Measurements from ENCODE around the gene KCNJ15.
A peak's percentile ranks its signal among the peaks of the same experiment; 100 is the strongest.

The KCNJ15 gene

GRCh38 chr21:38267991-38268863 is 11.4 kb downstream of the KCNJ15 start:
- Mint-ChIP-seq H3K27ac (peak overlapping the region; percentile 71), H3K4me3 (no peak overlapping the region), H3K36me3 (ENCODE audit: low read depth) (no peaks in the 10 kb centered on the region), H3K4me1 (ENCODE audit: low read depth) (peaks cover 65% of the 10 kb centered on the region), H3K9me3 (no peaks in the 10 kb centered on the region), H3K27me3 (no peaks in the 10 kb centered on the region)
- intact Hi-C loops (cut with micrococcal nuclease): no loop called here

GRCh38 chr21:38268864-38269575 is 12.2 kb downstream of the KCNJ15 start:
- Mint-ChIP-seq H3K4me3 (no peak overlapping the region), H3K36me3 (ENCODE audit: low read depth) (no peaks in the 10 kb centered on the region), H3K4me1 (ENCODE audit: low read depth) (peaks cover 68% of the 10 kb centered on the region), H3K27ac (peak overlapping the region; percentile 71), H3K9me3 (peaks cover 1% of the 10 kb centered on the region), H3K27me3 (no peaks in the 10 kb centered on the region)
- intact Hi-C loops (cut with micrococcal nuclease): no loop called here

GRCh38 chr21:38269576-38269936 is 12.8 kb downstream of the KCNJ15 start:
- peaks cover 1% of the 10 kb centered on the region for H3K36me3 Mint-ChIP-seq (ENCODE audit: low read depth)
- H3K27ac Mint-ChIP-seq: peak overlapping the region; percentile 71
- peaks cover 68% of the 10 kb centered on the region for H3K4me1 Mint-ChIP-seq (ENCODE audit: low read depth)
- no peaks in the 10 kb centered on the region for H3K27me3 Mint-ChIP-seq
- H3K9me3 Mint-ChIP-seq: peaks cover 6% of the 10 kb centered on the region
- intact Hi-C loops (cut with micrococcal nuclease): no loop called here
- H3K4me3 Mint-ChIP-seq: no peak overlapping the region

- H3K36me3 Mint-ChIP-seq (ENCODE audit: low read depth): peaks cover 13% of the 10 kb centered on the region
- H3K4me1 Mint-ChIP-seq (ENCODE audit: low read depth): peaks cover 62% of the 10 kb centered on the region
- intact Hi-C loops (cut with micrococcal nuclease): no loop called here
- peaks cover 16% of the 10 kb centered on the region for H3K9me3 Mint-ChIP-seq
- H3K27ac Mint-ChIP-seq: no peak overlapping the region
- no peaks in the 10 kb centered on the region for H3K27me3 Mint-ChIP-seq
- no peak overlapping the region for H3K4me3 Mint-ChIP-seq
Observed at GRCh38 chr21:38272215-38272614, 15.4 kb downstream of the KCNJ15 start.

GRCh38 chr21:38273745-38274542 is 17.2 kb downstream of the KCNJ15 start:
- peaks cover 64% of the 10 kb centered on the region for H3K4me1 Mint-ChIP-seq (ENCODE audit: low read depth)
- peak overlapping the region; percentile 45 for H3K27ac Mint-ChIP-seq
- intact Hi-C loops (cut with micrococcal nuclease): no loop called here
- peaks cover 22% of the 10 kb centered on the region for H3K9me3 Mint-ChIP-seq
- H3K27me3 Mint-ChIP-seq: no peaks in the 10 kb centered on the region
- peaks cover 13% of the 10 kb centered on the region for H3K36me3 Mint-ChIP-seq (ENCODE audit: low read depth)
- H3K4me3 Mint-ChIP-seq: no peak overlapping the region

- no peaks in the 10 kb centered on the region for H3K27me3 Mint-ChIP-seq
- peaks cover 61% of the 10 kb centered on the region for H3K4me1 Mint-ChIP-seq (ENCODE audit: low read depth)
- peaks cover 24% of the 10 kb centered on the region for H3K9me3 Mint-ChIP-seq
- H3K27ac Mint-ChIP-seq: peak overlapping the region; percentile 70
- peaks cover 13% of the 10 kb centered on the region for H3K36me3 Mint-ChIP-seq (ENCODE audit: low read depth)
- no peak overlapping the region for H3K4me3 Mint-ChIP-seq
- intact Hi-C loops (cut with micrococcal nuclease): loop anchor here (2.0 kb wide), 1 partner anchor 13 kb away; no protein-coding TSS in a partner anchor
Observed at GRCh38 chr21:38277501-38278131, 20.8 kb downstream of the KCNJ15 start.

- H3K4me1 Mint-ChIP-seq (ENCODE audit: low read depth): peaks cover 71% of the 10 kb centered on the region
- no peak overlapping the region for H3K4me3 Mint-ChIP-seq
- no peak overlapping the region for H3K27ac Mint-ChIP-seq
- H3K9me3 Mint-ChIP-seq: peaks cover 8% of the 10 kb centered on the region
- intact Hi-C loops (cut with micrococcal nuclease): no loop called here
- H3K36me3 Mint-ChIP-seq (ENCODE audit: low read depth): peaks cover 3% of the 10 kb centered on the region
- H3K27me3 Mint-ChIP-seq: peaks cover 1% of the 10 kb centered on the region
Observed at GRCh38 chr21:38280454-38280853, 23.7 kb downstream of the KCNJ15 start.

- Mint-ChIP-seq H3K9me3 (peaks cover 8% of the 10 kb centered on the region), H3K36me3 (ENCODE audit: low read depth) (no peaks in the 10 kb centered on the region), H3K4me1 (ENCODE audit: low read depth) (peaks cover 75% of the 10 kb centered on the region), H3K27ac (no peak overlapping the region), H3K4me3 (no peak overlapping the region), H3K27me3 (peaks cover 1% of the 10 kb centered on the region)
- intact Hi-C loops (cut with micrococcal nuclease): no loop called here
Observed at GRCh38 chr21:38280867-38281266, 24.1 kb downstream of the KCNJ15 start.

- H3K27ac Mint-ChIP-seq: peak overlapping the region; percentile 43
Observed at GRCh38 chr21:38282921-38283320, 26.1 kb downstream of the KCNJ15 start.

GRCh38 chr21:38284216-38284615 is 27.4 kb downstream of the KCNJ15 start:
- no peak overlapping the region for H3K4me3 Mint-ChIP-seq
- no peaks in the 10 kb centered on the region for H3K9me3 Mint-ChIP-seq
- H3K36me3 Mint-ChIP-seq (ENCODE audit: low read depth): no peaks in the 10 kb centered on the region
- H3K27me3 Mint-ChIP-seq: peaks cover 1% of the 10 kb centered on the region
- H3K27ac Mint-ChIP-seq: peak overlapping the region; percentile 43
- H3K4me1 Mint-ChIP-seq (ENCODE audit: low read depth): peaks cover 71% of the 10 kb centered on the region
- intact Hi-C loops (cut with micrococcal nuclease): no loop called here

More at GRCh38 chr21:38282921-38283320, 26.1 kb downstream of the KCNJ15 start:
- intact Hi-C loops (cut with micrococcal nuclease): no loop called here
- Mint-ChIP-seq H3K9me3 (peaks cover 8% of the 10 kb centered on the region), H3K27me3 (peaks cover 1% of the 10 kb centered on the region), H3K36me3 (ENCODE audit: low read depth) (no peaks in the 10 kb centered on the region), H3K4me1 (ENCODE audit: low read depth) (peaks cover 72% of the 10 kb centered on the region), H3K4me3 (no peak overlapping the region)

- Mint-ChIP-seq H3K4me1 (ENCODE audit: low read depth) (peaks cover 75% of the 10 kb centered on the region), H3K36me3 (ENCODE audit: low read depth) (no peaks in the 10 kb centered on the region), H3K4me3 (no peak overlapping the region), H3K9me3 (no peaks in the 10 kb centered on the region), H3K27ac (no peak overlapping the region), H3K27me3 (peaks cover 1% of the 10 kb centered on the region)
- intact Hi-C loops (cut with micrococcal nuclease): no loop called here
Observed at GRCh38 chr21:38286739-38287471, 30.1 kb downstream of the KCNJ15 start.

- H3K36me3 Mint-ChIP-seq (ENCODE audit: low read depth): no peaks in the 10 kb centered on the region
- H3K4me1 Mint-ChIP-seq (ENCODE audit: low read depth): peaks cover 72% of the 10 kb centered on the region
- H3K9me3 Mint-ChIP-seq: no peaks in the 10 kb centered on the region
- no peak overlapping the region for H3K27ac Mint-ChIP-seq
- H3K4me3 Mint-ChIP-seq: no peak overlapping the region
- peaks cover 1% of the 10 kb centered on the region for H3K27me3 Mint-ChIP-seq
- intact Hi-C loops (cut with micrococcal nuclease): no loop called here
Observed at GRCh38 chr21:38287476-38287875, 30.7 kb downstream of the KCNJ15 start.

Data from dendritic cell treated with granulocyte-macrophage colony-stimulating factor and Interleukin-4, amounts not matched to agents 40 ng/mL and 50 ng/mL, for 4 days (primary cell).